Dendritic cell treated with granulocyte-macrophage colony-stimulating factor and Interleukin-4, amounts not matched to agents 40 ng/mL and 50 ng/mL, for 4 days (primary cell): ENCODE data around the gene IMP4.

Experiments used
- H3K27ac Mint-ChIP-seq: one replicate; pipeline ENCODE4 v1.8.0; 2022; ENCODE audit warnings: mild to moderate bottlenecking, mixed read lengths
- H3K27me3 Mint-ChIP-seq: one replicate; pipeline ENCODE4 v1.8.0; 2022; ENCODE audit warnings: mild to moderate bottlenecking, mixed read lengths
- H3K36me3 Mint-ChIP-seq: one replicate; pipeline ENCODE4 v1.8.0; 2022; ENCODE audit warnings: low read depth, mixed read lengths
- H3K4me1 Mint-ChIP-seq: one replicate; pipeline ENCODE4 v1.8.0; 2022; ENCODE audit warnings: low read depth, mixed read lengths
- H3K4me3 Mint-ChIP-seq: one replicate; pipeline ENCODE4 v1.8.0; 2022; ENCODE audit warnings: mild to moderate bottlenecking, moderate library complexity, mixed read lengths
- H3K9me3 Mint-ChIP-seq: one replicate; pipeline ENCODE4 v1.8.0; 2022; ENCODE audit warnings: mixed read lengths
- intact Hi-C: fragments of 100-400 bp; cut with micrococcal nuclease; formaldehyde crosslinking; loops from one replicate; pipeline ENCODE4 v1.15.0; 2022

The IMP4 gene

DNA sequence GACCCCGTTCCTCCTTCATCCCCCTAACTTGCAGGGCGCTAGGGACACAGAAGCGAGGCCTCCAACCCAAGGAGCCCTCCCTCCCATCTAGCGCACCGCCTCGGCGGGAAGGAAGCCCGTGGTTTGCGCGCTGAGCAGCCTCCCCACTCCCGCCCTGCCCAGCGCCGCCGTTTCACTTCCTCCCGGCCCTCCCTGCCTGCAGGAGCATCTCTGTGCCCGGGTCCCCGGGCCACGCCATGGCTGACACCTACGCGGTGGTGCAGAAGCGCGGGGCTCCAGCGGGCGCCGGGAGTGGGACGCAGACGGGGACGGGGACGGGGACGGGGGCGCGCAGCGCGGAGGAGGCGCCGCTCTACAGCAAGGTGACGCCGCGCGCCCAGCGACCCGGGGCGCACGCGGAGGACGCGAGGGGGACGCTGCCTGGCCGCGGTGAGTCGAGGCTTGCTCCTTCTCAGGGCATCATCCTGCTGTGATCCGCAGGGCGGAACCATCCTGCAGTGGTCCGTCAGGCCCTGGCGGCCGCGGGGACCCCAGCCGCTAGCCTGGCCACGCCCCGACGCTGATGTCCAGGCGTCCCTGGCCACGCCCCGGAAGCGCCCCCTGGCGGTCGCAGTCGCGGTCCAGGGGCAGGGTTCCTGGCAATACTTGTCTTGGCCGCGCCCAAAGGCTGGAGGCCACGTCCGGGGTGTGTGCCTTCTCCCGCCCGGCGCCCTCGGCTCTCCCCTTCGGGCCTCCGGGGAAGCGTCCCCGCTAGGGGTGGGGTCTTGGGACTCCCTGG is 29.5 kb downstream of the IMP4 start:
- Mint-ChIP-seq H3K4me3 (peak overlapping the region; percentile 95), H3K27me3 (no peaks in the 10 kb centered on the region), H3K27ac (peak overlapping the region; percentile 98), H3K4me1 (peaks cover 90% of the 10 kb centered on the region), H3K36me3 (peaks cover 89% of the 10 kb centered on the region), H3K9me3 (no peaks in the 10 kb centered on the region)
- intact Hi-C loops = loop anchor here (1.0 kb wide), 3 partner anchors 16 to 30 kb away; partner anchors contain the start of genes IMP4 and PTPN18

DNA sequence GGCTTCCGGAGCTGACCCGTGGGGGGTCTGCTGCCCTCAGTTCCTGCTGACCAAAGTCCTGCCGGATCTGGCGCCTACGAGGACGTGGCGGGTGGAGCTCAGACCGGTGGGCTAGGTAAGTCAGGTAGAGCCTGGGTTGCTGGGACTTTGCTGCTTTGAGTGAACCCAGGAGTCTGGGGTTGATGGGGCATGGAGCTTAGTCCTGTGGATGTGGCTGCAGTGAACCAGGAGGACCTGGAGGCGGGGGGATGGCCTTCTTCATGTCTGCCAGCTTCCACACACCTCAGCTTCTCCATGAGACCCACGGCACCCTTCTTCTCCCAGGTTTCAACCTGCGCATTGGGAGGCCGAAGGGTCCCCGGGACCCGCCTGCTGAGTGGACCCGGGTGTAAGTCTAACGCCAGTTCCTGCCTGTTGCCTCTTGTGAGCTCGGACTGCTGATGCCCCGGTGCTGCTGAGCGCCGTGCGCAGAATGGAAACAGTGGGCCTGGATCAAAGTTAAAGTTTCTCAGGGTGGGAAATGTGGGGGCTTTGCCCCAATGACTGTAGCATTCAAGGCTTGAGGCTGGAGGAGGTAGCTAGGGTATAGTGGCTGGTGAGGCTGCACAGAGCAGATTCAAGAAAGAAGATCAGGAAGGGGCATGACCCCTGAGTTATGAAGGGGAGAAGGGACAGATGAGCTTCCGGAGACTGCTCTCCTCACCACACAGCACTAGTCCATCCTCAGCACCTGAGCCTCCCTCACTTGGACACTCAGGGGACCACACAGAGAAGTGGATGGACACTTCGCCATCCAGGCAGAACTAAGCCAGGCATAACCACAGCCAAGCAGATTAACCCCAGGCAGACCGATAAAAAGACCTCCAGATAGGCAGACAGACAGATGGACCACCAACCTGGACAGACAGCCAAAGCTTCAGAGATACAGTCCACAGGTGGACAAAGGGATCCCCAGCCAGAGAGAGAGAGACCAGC is 30.4 kb downstream of the IMP4 start:
- Mint-ChIP-seq H3K4me1 (peaks cover 94% of the 10 kb centered on the region), H3K9me3 (no peaks in the 10 kb centered on the region), H3K36me3 (peaks cover 87% of the 10 kb centered on the region), H3K27ac (peak overlapping the region; percentile 98), H3K4me3 (peak overlapping the region; percentile 95), H3K27me3 (no peaks in the 10 kb centered on the region)
- intact Hi-C loops = loop anchor here (1.0 kb wide), 3 partner anchors 17 to 31 kb away; partner anchors contain the start of genes IMP4 and PTPN18

DNA sequence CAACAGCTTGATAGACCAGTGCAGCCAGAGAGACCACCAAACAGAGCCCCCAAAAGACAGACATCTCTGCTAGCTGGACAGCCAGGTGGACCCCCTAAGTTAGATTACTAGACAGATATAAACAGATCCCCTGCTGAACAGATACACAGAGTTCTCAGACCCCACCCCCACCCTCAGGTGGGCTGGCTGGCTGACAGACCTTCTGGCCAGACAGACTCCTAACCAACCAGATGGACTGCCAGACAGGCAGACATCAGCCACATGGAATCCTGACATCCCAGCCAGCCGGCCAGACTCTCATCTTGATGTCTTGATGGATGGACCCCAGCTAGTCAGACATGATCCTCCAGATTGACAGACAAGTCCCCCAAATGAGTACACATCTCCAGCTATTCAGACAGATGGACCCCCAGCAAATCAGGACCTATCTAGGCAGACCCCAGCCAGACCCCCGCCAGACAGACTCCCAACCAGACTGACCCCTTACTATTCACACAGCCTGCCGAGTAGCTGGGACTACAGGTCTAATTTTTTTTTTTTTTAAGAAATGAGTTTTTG is 31.2 kb downstream of the IMP4 start:
- peak overlapping the region; percentile 98 for H3K27ac Mint-ChIP-seq
- peaks cover 86% of the 10 kb centered on the region for H3K4me1 Mint-ChIP-seq
- intact Hi-C loops = no loop called here

DNA sequence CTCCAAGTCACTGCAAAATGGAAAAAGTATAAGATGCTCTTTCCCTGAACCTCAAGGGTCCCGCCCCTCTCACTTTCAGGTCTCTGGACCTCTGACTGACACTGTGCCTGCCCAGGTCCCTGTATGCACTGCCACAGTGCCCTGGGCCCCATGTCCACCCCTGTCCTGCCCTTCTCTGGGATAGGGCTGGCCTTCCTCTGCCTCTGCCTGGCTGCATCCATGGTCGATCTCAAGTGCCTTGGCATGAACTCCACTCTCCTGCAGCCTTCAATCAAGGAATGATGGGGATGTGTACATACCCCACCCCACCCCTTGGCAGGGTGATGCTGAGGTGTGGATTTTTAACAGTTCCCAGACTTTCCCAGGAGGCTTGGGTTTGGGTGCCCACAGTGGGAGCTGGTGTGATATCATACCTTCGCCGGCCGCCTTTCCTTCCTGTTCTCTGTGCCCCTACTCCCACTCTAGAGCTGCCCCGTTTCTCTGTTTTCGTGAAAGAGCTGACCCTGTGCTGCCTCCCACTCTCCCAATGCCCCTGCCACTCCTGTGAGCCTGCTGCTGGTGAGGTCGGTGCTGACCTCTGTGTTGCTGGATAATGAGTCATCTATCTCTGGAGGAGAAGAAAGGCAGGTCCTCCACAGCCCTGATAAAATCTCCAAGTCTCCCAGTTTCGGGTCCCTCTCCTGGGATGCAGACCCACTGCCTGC is 32.0 kb downstream of the IMP4 start:
- Mint-ChIP-seq H3K4me1 (peaks cover 83% of the 10 kb centered on the region), H3K9me3 (no peaks in the 10 kb centered on the region), H3K27ac (peak overlapping the region; percentile 98), H3K36me3 (peaks cover 89% of the 10 kb centered on the region), H3K4me3 (peak overlapping the region; percentile 95), H3K27me3 (no peaks in the 10 kb centered on the region)
- intact Hi-C loops = no loop called here

More for the DNA sequence above, 31.2 kb downstream of the IMP4 start:
- Mint-ChIP-seq H3K4me3 (peak overlapping the region; percentile 95), H3K9me3 (no peaks in the 10 kb centered on the region), H3K36me3 (peaks cover 82% of the 10 kb centered on the region), H3K27me3 (no peaks in the 10 kb centered on the region)

DNA sequence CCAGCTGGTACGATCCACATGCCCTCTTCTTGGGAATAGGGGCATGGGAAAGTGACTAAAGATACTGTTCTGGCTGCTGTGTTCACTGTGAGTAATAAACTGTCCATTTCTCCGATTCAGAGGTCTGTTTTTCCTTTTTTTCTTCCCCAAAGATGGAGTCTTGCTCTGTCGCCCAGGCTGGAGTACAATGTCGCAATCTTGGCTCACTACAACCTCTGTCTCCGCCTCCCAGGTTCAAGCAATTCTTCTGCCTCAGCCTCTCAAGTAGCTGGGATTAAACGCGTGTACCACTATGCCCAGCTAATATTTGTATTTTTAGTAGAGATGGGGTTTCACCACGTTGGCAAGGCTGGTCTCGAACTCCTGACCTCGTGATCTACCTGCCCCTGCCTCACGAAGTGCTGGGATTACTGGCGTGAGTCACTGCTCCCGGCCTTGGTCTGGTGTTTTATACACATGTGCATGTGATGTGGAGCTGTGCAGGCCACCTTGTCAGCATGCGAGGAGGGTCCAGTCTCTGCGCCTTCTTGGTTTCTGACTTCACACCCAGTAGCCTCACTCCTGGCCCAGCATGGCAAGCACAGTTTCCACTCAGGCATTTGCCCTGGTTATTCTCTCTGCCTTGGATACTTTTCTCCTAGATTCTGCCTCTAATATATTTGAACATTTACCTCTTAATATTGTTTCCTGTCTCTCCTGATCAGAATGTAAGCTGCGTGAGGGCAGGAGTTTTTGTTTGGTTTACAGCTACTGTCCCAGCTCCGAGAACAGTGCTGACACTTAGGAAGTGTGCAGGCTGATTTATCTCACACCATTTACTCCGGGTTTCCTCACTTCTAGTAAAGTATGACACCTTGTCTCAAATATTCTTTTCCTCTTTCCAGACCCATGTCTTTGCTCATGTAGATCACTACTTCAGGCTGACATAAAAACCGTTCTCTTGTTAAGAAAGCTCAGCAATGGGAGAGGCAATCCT is 32.9 kb downstream of the IMP4 start:
- H3K27ac Mint-ChIP-seq = peak overlapping the region; percentile 98
- H3K4me1 Mint-ChIP-seq = peaks cover 83% of the 10 kb centered on the region
- intact Hi-C loops = no loop called here

DNA sequence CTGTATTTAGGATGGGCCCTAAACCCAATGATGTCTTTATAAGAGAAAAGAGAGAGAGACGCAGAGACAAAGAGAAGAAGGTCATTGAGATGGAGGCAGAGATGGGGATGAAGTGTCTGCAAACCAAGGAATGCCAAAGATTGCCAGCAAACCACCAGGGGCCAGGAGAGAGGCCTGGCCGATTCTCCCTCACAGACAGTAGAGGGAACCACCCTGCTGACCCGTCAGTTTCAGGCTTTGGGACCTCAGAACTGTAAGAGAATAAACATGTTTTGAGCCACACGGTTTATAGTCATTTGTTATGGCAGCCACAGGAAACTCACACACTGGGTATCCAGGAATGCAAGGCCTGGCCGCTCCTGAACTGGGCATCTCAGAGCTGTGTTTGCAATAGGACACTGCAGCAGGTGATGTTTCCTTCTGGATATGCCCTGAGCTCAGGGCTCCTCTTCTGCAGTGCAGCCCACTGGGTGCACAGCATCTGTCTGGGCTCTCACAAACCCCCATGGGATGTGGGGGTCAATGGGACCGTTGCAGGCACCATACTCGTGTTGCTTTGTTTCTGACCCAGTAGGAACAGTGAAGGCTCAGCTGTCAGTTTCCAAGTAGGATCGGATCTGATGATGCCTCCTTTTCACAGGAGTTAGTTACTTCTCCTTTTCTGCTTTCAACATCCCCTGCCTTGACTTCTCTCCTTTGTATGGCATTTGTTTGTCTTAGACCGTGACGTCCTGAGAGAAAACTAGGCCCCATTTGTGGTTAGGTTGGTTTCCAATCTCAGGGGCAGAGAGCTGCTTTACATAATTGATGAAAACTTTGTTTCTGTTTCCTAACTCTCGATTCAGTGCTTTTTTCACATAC is 34.0 kb downstream of the IMP4 start:
- intact Hi-C loops = no loop called here
- Mint-ChIP-seq H3K36me3 (peaks cover 89% of the 10 kb centered on the region), H3K27ac (peak overlapping the region; percentile 98), H3K27me3 (no peaks in the 10 kb centered on the region), H3K4me1 (peaks cover 83% of the 10 kb centered on the region), H3K9me3 (no peaks in the 10 kb centered on the region), H3K4me3 (no peak overlapping the region)

More for the DNA sequence above, 32.9 kb downstream of the IMP4 start:
- no peaks in the 10 kb centered on the region for H3K27me3 Mint-ChIP-seq
- H3K4me3 Mint-ChIP-seq = peak overlapping the region; percentile 95
- H3K9me3 Mint-ChIP-seq = no peaks in the 10 kb centered on the region
- peaks cover 89% of the 10 kb centered on the region for H3K36me3 Mint-ChIP-seq

DNA sequence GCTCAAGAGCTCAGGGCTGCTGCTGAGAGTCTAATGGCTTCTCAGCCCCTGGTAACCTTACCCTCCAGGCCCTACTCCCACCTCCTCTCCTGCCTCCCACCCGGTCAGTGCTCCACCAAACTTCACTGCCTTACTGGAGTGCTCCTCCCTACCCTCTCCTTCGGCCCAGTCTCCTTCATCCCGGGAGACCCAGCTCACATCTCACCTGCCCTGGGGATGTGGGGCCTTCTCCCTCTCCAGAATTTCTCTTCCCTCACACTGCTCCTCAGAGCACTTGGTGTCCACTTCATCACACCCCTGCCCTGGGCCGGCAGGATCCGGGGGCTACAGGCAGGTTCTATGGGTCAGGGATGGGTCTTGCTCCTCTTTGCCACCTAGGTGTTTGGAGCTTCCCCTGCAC is 34.8 kb downstream of the IMP4 start:
- Mint-ChIP-seq H3K27ac (peak overlapping the region; percentile 65), H3K4me3 (no peak overlapping the region), H3K4me1 (peaks cover 85% of the 10 kb centered on the region), H3K27me3 (no peaks in the 10 kb centered on the region), H3K9me3 (no peaks in the 10 kb centered on the region), H3K36me3 (peaks cover 89% of the 10 kb centered on the region)
- intact Hi-C loops = no loop called here

DNA sequence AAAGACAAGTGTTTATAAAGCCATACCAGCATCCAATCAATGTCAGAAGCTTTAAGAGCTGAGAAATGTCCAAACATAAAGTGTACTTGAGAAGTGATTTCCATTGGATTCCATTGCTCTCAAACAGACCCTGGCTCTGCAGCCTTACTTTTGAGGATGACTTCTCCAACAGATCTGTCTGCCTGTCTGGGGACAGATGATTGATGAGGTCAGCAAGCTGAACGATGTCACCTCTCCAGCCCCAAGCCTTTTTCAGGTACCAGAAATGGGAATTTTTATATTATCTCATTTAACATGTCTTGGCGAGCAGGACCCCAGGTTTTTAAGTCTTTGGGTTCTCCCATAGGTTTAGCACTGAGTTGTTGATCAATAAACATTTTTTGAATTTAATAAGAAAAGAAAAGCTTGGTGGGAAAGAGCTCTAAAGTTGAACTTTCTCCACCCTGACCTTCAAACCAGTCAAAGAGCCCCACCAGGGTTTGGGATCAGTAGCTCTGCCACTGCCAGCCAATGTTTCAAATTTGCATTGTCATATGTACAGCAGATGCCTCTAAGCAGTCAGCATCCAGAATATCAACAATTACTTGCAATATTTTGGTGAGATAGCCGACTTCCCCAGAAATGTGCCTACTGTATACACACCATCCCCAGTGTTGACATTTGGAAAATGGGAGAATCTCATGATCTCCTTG is 35.7 kb downstream of the IMP4 start:
- H3K36me3 Mint-ChIP-seq = peaks cover 89% of the 10 kb centered on the region
- no peak overlapping the region for H3K4me3 Mint-ChIP-seq
- no peak overlapping the region for H3K27ac Mint-ChIP-seq
- intact Hi-C loops = no loop called here
- H3K27me3 Mint-ChIP-seq = no peaks in the 10 kb centered on the region
- peaks cover 85% of the 10 kb centered on the region for H3K4me1 Mint-ChIP-seq
- H3K9me3 Mint-ChIP-seq = no peaks in the 10 kb centered on the region

DNA sequence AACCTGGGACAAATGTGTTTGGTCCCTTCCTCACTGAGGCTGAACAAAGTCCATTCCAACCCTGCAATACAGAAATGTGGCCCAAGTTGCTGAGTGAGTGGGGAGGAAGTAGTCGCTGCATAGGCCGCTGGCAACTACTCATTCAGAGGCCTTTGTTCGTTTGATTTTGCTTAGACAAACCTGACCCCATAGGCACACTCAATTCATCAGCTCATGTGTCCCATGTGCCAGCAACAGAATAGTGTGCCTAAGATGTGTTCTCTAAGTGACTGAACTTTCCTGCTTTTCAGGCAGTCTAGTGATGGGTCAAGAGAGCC is 36.2 kb downstream of the IMP4 start:
- Mint-ChIP-seq H3K9me3 (no peaks in the 10 kb centered on the region), H3K27ac (no peak overlapping the region), H3K27me3 (no peaks in the 10 kb centered on the region), H3K4me3 (no peak overlapping the region), H3K36me3 (peaks cover 89% of the 10 kb centered on the region), H3K4me1 (peaks cover 81% of the 10 kb centered on the region)
- intact Hi-C loops = no loop called here

DNA sequence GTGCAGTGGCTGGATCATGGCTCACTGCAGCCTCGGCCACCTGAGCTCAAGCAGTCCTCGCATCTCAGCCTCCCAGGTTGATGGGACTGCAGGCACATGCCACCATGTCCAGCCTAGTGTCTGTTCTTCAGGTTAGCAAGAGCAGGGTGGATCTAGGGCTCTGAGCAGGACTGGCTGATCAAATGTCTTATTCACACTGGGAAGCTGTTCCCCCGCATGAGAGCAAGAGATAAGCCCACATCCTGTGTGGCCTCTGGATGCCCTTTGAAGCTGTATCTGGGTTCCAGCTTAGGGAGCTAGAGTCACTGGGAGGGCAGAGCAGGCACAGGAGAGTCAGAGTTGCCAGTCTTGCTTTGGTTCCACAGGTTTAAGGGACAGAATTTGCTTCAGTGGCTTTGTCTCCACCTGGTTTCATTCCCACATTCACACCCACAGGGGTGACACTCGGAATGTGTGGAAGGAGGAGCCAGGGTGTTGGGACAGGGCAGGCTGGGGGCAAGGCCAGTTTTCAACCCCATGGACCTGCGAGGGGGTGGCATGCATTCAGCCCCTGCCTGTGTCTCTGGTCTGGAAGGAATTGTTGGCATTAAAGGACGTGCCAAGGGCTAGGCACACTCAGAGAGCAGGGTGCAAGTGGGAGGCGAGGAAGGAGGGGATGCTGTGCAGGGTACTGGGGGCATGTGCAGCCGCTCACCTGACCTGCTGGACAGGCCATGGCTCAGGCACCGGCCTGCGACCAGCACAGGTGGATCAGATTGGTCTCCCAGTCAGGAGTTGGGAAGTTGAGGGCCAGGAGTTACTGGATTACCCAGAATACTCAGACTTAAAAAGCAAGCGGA is 37.6 kb downstream of the IMP4 start:
- no peaks in the 10 kb centered on the region for H3K9me3 Mint-ChIP-seq
- no peaks in the 10 kb centered on the region for H3K27me3 Mint-ChIP-seq
- H3K27ac Mint-ChIP-seq = peak overlapping the region; percentile 30
- H3K36me3 Mint-ChIP-seq = peaks cover 76% of the 10 kb centered on the region
- H3K4me3 Mint-ChIP-seq = no peak overlapping the region
- intact Hi-C loops = no loop called here
- H3K4me1 Mint-ChIP-seq = peaks cover 69% of the 10 kb centered on the region

DNA sequence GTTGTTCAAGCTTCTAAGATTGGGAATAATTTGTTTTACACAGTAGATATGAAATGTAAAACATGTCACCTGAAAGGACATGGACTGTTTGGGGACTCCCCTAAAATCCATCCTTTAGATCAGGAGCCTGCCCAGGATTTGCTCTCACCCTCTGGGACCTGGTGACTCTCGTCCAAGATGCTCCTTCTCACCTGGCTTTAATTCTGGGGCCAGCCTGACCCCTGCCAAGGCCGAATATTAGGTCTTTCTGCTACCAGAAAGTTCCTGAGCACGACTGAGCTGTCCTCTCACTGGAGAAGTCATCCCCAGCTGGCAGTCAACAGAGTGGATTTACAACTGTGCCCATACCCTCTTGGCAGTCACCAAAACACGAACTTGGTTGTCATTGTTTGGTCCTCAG is 38.4 kb downstream of the IMP4 start:
- no peaks in the 10 kb centered on the region for H3K27me3 Mint-ChIP-seq

More for the DNA sequence above, 38.4 kb downstream of the IMP4 start:
- peaks cover 69% of the 10 kb centered on the region for H3K4me1 Mint-ChIP-seq
- H3K9me3 Mint-ChIP-seq = no peaks in the 10 kb centered on the region
- intact Hi-C loops = no loop called here
- H3K27ac Mint-ChIP-seq = no peak overlapping the region
- H3K36me3 Mint-ChIP-seq = peaks cover 70% of the 10 kb centered on the region
- no peak overlapping the region for H3K4me3 Mint-ChIP-seq
